Astrocyte (in vitro differentiated cells and primary cell): ENCODE measurements around the gene FCRLA.

Experiments used
- EZH2 ChIP-seq: IDR thresholded peaks from 2 replicates; pipeline ENCODE4 v1.6.1; 2012; ENCODE audit warnings: mild to moderate bottlenecking, low read length, inconsistent platforms; ENCODE audit not compliant: insufficient read depth
- TF ChIP-seq, protein P1 (sequence below): IDR thresholded peaks from 2 replicates; pipeline ENCODE4 v1.5.1; 2011; ENCODE audit warnings: low read depth, mild to moderate bottlenecking, inconsistent platforms, low read length, moderate library complexity; ENCODE audit not compliant: insufficient read depth

DNA sequence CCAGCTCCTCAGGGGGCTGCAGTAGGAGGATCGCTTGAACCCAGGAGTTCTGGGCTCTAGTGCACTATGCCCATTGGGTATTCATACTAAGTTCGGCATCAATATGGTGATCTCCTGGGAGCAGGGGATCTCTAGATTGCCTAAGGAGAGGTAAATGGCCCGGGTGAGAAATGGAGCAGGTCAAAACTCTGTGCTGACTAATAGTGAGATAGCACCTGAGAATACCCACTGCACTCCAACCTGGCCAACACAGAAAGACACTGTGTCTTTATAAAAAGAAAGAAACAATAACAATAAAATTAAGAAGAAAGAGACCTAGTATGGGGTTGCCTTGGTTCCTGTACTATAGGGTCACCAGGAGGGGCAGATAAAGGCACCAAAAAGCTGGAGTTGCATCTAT lies 28.8 kb downstream of the FCRLA start:
- TF ChIP-seq, protein P1, sequence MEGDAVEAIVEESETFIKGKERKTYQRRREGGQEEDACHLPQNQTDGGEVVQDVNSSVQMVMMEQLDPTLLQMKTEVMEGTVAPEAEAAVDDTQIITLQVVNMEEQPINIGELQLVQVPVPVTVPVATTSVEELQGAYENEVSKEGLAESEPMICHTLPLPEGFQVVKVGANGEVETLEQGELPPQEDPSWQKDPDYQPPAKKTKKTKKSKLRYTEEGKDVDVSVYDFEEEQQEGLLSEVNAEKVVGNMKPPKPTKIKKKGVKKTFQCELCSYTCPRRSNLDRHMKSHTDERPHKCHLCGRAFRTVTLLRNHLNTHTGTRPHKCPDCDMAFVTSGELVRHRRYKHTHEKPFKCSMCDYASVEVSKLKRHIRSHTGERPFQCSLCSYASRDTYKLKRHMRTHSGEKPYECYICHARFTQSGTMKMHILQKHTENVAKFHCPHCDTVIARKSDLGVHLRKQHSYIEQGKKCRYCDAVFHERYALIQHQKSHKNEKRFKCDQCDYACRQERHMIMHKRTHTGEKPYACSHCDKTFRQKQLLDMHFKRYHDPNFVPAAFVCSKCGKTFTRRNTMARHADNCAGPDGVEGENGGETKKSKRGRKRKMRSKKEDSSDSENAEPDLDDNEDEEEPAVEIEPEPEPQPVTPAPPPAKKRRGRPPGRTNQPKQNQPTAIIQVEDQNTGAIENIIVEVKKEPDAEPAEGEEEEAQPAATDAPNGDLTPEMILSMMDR: no peak
- TF ChIP-seq EZH2: no peak
